GM23338 (cell line): ENCODE results near the gene PRSS50. TPM values are rescaled to one million over a fixed set of nuclear protein-coding genes. Genes with fewer than 3 reads are reported as not detected.

Experiments used
- ATAC-seq: fragments of 200-7000 bp; cut with Tn5 transposase; 3 replicates; pipeline ENCODE4 v1.9.1; 2020
- DNase-seq: peaks from one replicate; pipeline ENCODE4 v3.0.0-alpha.2; 2015; ENCODE audit warnings: low spot score
- H2AFZ ChIP-seq: fragments of 200-600 bp; sonication (generic); 2 replicates; pipeline ENCODE4 v1.8.0; 2016; ENCODE audit warnings: antibody characterized with exemption, mild to moderate bottlenecking, moderate library complexity
- H3F3A ChIP-seq: fragments of 200-600 bp; sonication (generic); replicated peaks from 2 replicates; pipeline ENCODE4 v1.8.0; 2017; ENCODE audit warnings: antibody characterized with exemption, mixed run types, low read depth
- H3K27ac ChIP-seq: fragments of 200-600 bp; sonication (generic); 2 replicates; pipeline ENCODE4 v1.6.1; 2016; ENCODE audit warnings: low read depth
- H3K27me3 ChIP-seq: fragments of 200-600 bp; sonication (generic); 2 replicates; pipeline ENCODE4 v1.8.0; 2016; ENCODE audit warnings: mild to moderate bottlenecking, mixed run types, moderate library complexity; ENCODE audit not compliant: insufficient read depth
- H3K36me3 ChIP-seq: fragments of 200-600 bp; sonication (generic); 2 replicates; pipeline ENCODE4 v1.8.0; 2016; ENCODE audit warnings: mild to moderate bottlenecking; ENCODE audit not compliant: insufficient read depth
- H3K4me1 ChIP-seq: fragments of 200-600 bp; sonication (generic); 2 replicates; pipeline ENCODE4 v1.8.0; 2016; ENCODE audit warnings: mild to moderate bottlenecking, moderate library complexity; ENCODE audit not compliant: insufficient read depth
- H3K4me2 ChIP-seq: fragments of 200-600 bp; sonication (generic); 2 replicates; pipeline ENCODE4 v1.7.1; 2017; ENCODE audit warnings: mixed run types
- H3K4me3 ChIP-seq: fragments of 200-600 bp; sonication (generic); 2 replicates; pipeline ENCODE4 v1.6.1; 2016; ENCODE audit warnings: mixed run types
- H3K79me2 ChIP-seq: fragments of 200-600 bp; sonication (generic); replicated peaks from 2 replicates; pipeline ENCODE4 v1.8.0; 2017; ENCODE audit warnings: mild to moderate bottlenecking; ENCODE audit not compliant: insufficient read depth
- H3K9me2 ChIP-seq: fragments of 200-600 bp; sonication (generic); 2 replicates; pipeline ENCODE4 v1.8.0; 2017; ENCODE audit not compliant: insufficient read depth
- H4K20me1 ChIP-seq: fragments of 200-600 bp; sonication (generic); replicated peaks from 2 replicates; pipeline ENCODE4 v1.8.0; 2017; ENCODE audit warnings: mild to moderate bottlenecking; ENCODE audit not compliant: insufficient read depth
- H3K27ac Mint-ChIP-seq: 2 replicates; pipeline ENCODE4 v1.8.0; 2020; ENCODE audit warnings: inconsistent platforms, mild to moderate bottlenecking, moderate library complexity, mixed read lengths
- H3K27me3 Mint-ChIP-seq: 3 replicates; pipeline ENCODE4 v1.8.0; 2022; ENCODE audit warnings: low read depth, mild to moderate bottlenecking, moderate library complexity, mixed read lengths, inconsistent platforms; ENCODE audit not compliant: insufficient read depth, poor library complexity
- H3K36me3 Mint-ChIP-seq: 3 replicates; pipeline ENCODE4 v1.8.0; 2021; ENCODE audit warnings: low read depth, mild to moderate bottlenecking, inconsistent platforms, moderate library complexity, mixed read lengths
- H3K4me1 Mint-ChIP-seq: 3 replicates; pipeline ENCODE4 v1.8.0; 2020; ENCODE audit warnings: mild to moderate bottlenecking, inconsistent platforms, mixed read lengths
- H3K4me3 Mint-ChIP-seq: 3 replicates; pipeline ENCODE4 v1.8.0; 2021; ENCODE audit warnings: moderate library complexity, mild to moderate bottlenecking, inconsistent platforms, mixed read lengths
- H3K9me3 Mint-ChIP-seq: 3 replicates; pipeline ENCODE4 v1.8.0; 2020; ENCODE audit warnings: moderate library complexity, mild to moderate bottlenecking, inconsistent platforms, mixed read lengths
- CREB1 ChIP-seq: fragments of 250-450 bp; sonication (Bioruptor Pico); IDR thresholded peaks from 2 replicates; pipeline ENCODE4 v1.5.0; 2020; ENCODE audit warnings: low read depth, mild to moderate bottlenecking, moderate library complexity
- EZH2 ChIP-seq: fragments of 200-600 bp; sonication (generic); IDR thresholded peaks from one replicate; pipeline ENCODE4 v1.8.0; 2017; ENCODE audit warnings: antibody characterized with exemption, mild to moderate bottlenecking, low read depth; ENCODE audit not compliant: unreplicated experiment
- EZH2phosphoT487 ChIP-seq: fragments of 200-600 bp; sonication (generic); IDR thresholded peaks from one replicate; pipeline ENCODE4 v1.8.1; 2018; ENCODE audit warnings: antibody characterized with exemption; ENCODE audit not compliant: unreplicated experiment
- JUNB ChIP-seq: IDR thresholded peaks from one replicate; pipeline ENCODE4 v1.6.1; 2016; ENCODE audit warnings: antibody characterized with exemption; ENCODE audit not compliant: unreplicated experiment
- NANOG ChIP-seq: IDR thresholded peaks from 2 replicates; pipeline ENCODE4 v1.6.1; 2016; ENCODE audit warnings: antibody characterized with exemption, borderline replicate concordance
- POLR2AphosphoS5 ChIP-seq: IDR thresholded peaks from 2 replicates; pipeline ENCODE4 v1.6.1; 2016; ENCODE audit warnings: antibody characterized with exemption, low read depth
- STAT1 ChIP-seq: IDR thresholded peaks from one replicate; pipeline ENCODE4 v1.6.1; 2016; ENCODE audit warnings: antibody characterized with exemption; ENCODE audit not compliant: unreplicated experiment
- ZNF114 ChIP-seq: fragments of 250-450 bp; sonication (Bioruptor Pico); IDR thresholded peaks from 2 replicates; pipeline ENCODE4 v1.5.0; 2020; ENCODE audit warnings: mild to moderate bottlenecking, moderate library complexity
- ZNF331 ChIP-seq: fragments of 250-450 bp; sonication (Bioruptor Pico); IDR thresholded peaks from 2 replicates; pipeline ENCODE4 v1.5.0; 2020; ENCODE audit warnings: low read depth, mild to moderate bottlenecking, moderate library complexity
- polyA plus RNA-seq: library from polyadenylated mRNA; unstranded; fragments of >200 nt; fragmentation: Nextera tagmentation; extraction: Ambion mirVana; gene quantifications from 2 replicates; pipeline ENCODE4 v1.2.1, GENCODE V29; 2016
- total RNA-seq: library from RNA; depleted of rRNA; stranded (reverse); fragments of >200 nt; shearing (Covaris generic); gene quantifications from 2 replicates; pipeline ENCODE4 v1.2.3, GENCODE V29; 2014
- TF ChIP-seq, protein P1 (sequence below): IDR thresholded peaks from 2 replicates; pipeline ENCODE4 v1.6.1; 2016; ENCODE audit warnings: antibody characterized with exemption
- TF ChIP-seq, protein P2 (sequence below): IDR thresholded peaks from one replicate; pipeline ENCODE4 v1.6.1; 2018; ENCODE audit warnings: antibody characterized with exemption; ENCODE audit not compliant: unreplicated experiment
- TF ChIP-seq, protein P3 (sequence below): fragments of 250-450 bp; sonication (Bioruptor Pico); IDR thresholded peaks from 2 replicates; pipeline ENCODE4 v1.5.0; 2020; ENCODE audit warnings: mild to moderate bottlenecking, moderate library complexity
- TF ChIP-seq, protein P4 (sequence below), 2 experiments: fragments of 200-600 bp in 1 of 2; sonication (generic) in 1 of 2; conservative IDR thresholded peaks; 2 replicates each; pipeline versions ENCODE4 v1.5.1 to v1.6.1; 2016 to 2017; ENCODE audit warnings: antibody characterized with exemption in 2 of 2, low read depth in 2 of 2, mild to moderate bottlenecking in 2 of 2, moderate library complexity in 1 of 2

PRSS50 gene
- total and polyA plus RNA-seq, 2 experiments from 2014 or later: 0.60 to 1.5 TPM

DNA sequence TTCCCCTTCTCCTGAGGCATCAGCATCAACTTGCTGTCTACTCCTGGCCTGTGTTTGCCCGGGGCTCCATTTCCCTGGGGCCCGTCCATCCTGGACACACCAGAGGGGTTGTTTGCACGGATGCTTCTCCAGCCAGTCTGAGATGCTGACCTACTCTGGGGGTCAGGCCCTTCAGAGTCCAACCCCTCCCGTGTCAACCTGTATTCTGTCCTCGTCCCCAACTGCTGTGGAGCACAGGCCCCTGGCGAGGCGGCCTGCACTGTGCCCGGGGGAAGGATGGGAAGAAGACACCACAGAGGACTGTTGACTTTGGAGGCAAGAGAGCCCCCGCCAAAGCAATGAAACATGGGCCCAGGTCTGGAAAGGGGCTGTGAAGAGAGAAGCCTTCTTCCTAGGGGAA is 50.0 kb downstream of the PRSS50 start:
- Histone ChIP-seq H2AFZ (no peak overlapping the region), H3K27me3 (no peaks in the 10 kb centered on the region), H3K4me2 (no peak overlapping the region), H3K36me3 (no peaks in the 10 kb centered on the region), H3K27ac (no peak overlapping the region), H3K9me2 (no peaks in the 10 kb centered on the region), H3K79me2 (no peaks in the 10 kb centered on the region), H4K20me1 (no peaks in the 10 kb centered on the region), H3F3A (0 out of 2 replicates have a peak, but pooled peaks cover 4% of the 10 kb centered on the region), H3K4me1 (peaks cover 6% of the 10 kb centered on the region; the same call in 1 of the 2 replicates), H3K4me3 (no peak overlapping the region)
- Mint-ChIP-seq H3K27ac (no peak overlapping the region), H3K4me3 (no peak overlapping the region), H3K27me3 (peaks cover 16% of the 10 kb centered on the region), H3K4me1 (peaks cover 11% of the 10 kb centered on the region), H3K36me3 (no peaks in the 10 kb centered on the region), H3K9me3 (no peaks in the 10 kb centered on the region)
- ATAC-seq (no peak), DNase-seq (no peak)
- TF ChIP-seq, protein P1, sequence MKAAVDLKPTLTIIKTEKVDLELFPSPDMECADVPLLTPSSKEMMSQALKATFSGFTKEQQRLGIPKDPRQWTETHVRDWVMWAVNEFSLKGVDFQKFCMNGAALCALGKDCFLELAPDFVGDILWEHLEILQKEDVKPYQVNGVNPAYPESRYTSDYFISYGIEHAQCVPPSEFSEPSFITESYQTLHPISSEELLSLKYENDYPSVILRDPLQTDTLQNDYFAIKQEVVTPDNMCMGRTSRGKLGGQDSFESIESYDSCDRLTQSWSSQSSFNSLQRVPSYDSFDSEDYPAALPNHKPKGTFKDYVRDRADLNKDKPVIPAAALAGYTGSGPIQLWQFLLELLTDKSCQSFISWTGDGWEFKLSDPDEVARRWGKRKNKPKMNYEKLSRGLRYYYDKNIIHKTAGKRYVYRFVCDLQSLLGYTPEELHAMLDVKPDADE: no peak
- TF ChIP-seq ZNF114 (CRISPR knock-in tag) (no peak), CREB1 (CRISPR knock-in tag) (no peak), EZH2 (no peak), ZNF331 (CRISPR knock-in tag) (no peak), EZH2phosphoT487 (no peak), POLR2AphosphoS5 (no peak), JUNB (no peak), STAT1 (no peak), NANOG (no peak)
- TF ChIP-seq, protein P2, sequence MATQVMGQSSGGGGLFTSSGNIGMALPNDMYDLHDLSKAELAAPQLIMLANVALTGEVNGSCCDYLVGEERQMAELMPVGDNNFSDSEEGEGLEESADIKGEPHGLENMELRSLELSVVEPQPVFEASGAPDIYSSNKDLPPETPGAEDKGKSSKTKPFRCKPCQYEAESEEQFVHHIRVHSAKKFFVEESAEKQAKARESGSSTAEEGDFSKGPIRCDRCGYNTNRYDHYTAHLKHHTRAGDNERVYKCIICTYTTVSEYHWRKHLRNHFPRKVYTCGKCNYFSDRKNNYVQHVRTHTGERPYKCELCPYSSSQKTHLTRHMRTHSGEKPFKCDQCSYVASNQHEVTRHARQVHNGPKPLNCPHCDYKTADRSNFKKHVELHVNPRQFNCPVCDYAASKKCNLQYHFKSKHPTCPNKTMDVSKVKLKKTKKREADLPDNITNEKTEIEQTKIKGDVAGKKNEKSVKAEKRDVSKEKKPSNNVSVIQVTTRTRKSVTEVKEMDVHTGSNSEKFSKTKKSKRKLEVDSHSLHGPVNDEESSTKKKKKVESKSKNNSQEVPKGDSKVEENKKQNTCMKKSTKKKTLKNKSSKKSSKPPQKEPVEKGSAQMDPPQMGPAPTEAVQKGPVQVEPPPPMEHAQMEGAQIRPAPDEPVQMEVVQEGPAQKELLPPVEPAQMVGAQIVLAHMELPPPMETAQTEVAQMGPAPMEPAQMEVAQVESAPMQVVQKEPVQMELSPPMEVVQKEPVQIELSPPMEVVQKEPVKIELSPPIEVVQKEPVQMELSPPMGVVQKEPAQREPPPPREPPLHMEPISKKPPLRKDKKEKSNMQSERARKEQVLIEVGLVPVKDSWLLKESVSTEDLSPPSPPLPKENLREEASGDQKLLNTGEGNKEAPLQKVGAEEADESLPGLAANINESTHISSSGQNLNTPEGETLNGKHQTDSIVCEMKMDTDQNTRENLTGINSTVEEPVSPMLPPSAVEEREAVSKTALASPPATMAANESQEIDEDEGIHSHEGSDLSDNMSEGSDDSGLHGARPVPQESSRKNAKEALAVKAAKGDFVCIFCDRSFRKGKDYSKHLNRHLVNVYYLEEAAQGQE: no peak
- TF ChIP-seq, protein P3, sequence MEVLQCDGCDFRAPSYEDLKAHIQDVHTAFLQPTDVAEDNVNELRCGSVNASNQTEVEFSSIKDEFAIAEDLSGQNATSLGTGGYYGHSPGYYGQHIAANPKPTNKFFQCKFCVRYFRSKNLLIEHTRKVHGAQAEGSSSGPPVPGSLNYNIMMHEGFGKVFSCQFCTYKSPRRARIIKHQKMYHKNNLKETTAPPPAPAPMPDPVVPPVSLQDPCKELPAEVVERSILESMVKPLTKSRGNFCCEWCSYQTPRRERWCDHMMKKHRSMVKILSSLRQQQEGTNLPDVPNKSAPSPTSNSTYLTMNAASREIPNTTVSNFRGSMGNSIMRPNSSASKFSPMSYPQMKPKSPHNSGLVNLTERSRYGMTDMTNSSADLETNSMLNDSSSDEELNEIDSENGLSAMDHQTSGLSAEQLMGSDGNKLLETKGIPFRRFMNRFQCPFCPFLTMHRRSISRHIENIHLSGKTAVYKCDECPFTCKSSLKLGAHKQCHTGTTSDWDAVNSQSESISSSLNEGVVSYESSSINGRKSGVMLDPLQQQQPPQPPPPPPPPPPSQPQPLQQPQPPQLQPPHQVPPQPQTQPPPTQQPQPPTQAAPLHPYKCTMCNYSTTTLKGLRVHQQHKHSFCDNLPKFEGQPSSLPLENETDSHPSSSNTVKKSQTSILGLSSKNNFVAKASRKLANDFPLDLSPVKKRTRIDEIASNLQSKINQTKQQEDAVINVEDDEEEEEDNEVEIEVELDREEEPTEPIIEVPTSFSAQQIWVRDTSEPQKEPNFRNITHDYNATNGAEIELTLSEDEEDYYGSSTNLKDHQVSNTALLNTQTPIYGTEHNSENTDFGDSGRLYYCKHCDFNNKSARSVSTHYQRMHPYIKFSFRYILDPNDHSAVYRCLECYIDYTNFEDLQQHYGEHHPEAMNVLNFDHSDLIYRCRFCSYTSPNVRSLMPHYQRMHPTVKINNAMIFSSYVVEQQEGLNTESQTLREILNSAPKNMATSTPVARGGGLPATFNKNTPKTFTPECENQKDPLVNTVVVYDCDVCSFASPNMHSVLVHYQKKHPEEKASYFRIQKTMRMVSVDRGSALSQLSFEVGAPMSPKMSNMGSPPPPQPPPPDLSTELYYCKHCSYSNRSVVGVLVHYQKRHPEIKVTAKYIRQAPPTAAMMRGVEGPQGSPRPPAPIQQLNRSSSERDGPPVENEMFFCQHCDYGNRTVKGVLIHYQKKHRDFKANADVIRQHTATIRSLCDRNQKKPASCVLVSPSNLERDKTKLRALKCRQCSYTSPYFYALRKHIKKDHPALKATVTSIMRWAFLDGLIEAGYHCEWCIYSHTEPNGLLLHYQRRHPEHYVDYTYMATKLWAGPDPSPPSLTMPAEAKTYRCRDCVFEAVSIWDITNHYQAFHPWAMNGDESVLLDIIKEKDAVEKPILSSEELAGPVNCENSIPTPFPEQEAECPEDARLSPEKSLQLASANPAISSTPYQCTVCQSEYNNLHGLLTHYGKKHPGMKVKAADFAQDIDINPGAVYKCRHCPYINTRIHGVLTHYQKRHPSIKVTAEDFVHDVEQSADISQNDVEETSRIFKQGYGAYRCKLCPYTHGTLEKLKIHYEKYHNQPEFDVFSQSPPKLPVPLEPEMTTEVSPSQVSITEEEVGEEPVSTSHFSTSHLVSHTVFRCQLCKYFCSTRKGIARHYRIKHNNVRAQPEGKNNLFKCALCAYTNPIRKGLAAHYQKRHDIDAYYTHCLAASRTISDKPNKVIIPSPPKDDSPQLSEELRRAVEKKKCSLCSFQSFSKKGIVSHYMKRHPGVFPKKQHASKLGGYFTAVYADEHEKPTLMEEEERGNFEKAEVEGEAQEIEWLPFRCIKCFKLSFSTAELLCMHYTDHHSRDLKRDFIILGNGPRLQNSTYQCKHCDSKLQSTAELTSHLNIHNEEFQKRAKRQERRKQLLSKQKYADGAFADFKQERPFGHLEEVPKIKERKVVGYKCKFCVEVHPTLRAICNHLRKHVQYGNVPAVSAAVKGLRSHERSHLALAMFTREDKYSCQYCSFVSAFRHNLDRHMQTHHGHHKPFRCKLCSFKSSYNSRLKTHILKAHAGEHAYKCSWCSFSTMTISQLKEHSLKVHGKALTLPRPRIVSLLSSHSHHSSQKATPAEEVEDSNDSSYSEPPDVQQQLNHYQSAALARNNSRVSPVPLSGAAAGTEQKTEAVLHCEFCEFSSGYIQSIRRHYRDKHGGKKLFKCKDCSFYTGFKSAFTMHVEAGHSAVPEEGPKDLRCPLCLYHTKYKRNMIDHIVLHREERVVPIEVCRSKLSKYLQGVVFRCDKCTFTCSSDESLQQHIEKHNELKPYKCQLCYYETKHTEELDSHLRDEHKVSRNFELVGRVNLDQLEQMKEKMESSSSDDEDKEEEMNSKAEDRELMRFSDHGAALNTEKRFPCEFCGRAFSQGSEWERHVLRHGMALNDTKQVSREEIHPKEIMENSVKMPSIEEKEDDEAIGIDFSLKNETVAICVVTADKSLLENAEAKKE (CRISPR knock-in tag): no peak
- TF ChIP-seq, protein P4, sequence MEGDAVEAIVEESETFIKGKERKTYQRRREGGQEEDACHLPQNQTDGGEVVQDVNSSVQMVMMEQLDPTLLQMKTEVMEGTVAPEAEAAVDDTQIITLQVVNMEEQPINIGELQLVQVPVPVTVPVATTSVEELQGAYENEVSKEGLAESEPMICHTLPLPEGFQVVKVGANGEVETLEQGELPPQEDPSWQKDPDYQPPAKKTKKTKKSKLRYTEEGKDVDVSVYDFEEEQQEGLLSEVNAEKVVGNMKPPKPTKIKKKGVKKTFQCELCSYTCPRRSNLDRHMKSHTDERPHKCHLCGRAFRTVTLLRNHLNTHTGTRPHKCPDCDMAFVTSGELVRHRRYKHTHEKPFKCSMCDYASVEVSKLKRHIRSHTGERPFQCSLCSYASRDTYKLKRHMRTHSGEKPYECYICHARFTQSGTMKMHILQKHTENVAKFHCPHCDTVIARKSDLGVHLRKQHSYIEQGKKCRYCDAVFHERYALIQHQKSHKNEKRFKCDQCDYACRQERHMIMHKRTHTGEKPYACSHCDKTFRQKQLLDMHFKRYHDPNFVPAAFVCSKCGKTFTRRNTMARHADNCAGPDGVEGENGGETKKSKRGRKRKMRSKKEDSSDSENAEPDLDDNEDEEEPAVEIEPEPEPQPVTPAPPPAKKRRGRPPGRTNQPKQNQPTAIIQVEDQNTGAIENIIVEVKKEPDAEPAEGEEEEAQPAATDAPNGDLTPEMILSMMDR (conservative IDR thresholded peaks at IDR 0.05; ENCODE audit: low read depth in 2 of 2): no peak
